ENCODE results near the gene CYP4F3.

The CYP4F3 gene

GRCh38 chr19:15613338-15613737, 27.4 kb upstream of the CYP4F3 start:
- no peak overlapping the region for H3K9ac ChIP-seq (ENCODE audit: low read length)
- no peak overlapping the region for H2AK5ac ChIP-seq (ENCODE audit: low read length, severe bottlenecking)
- no peak overlapping the region for H4K8ac ChIP-seq (ENCODE audit: low read length)
- H3K4me3 ChIP-seq (ENCODE audit: insufficient read depth in 1 of 2, low read depth in 1 of 2, low read length in 2 of 2): no peak overlapping the region
- H3K9me3 ChIP-seq (ENCODE audit: control insufficient read depth, low read length): no peaks in the 10 kb centered on the region
- H3K4ac ChIP-seq (ENCODE audit: low read depth in 1 of 2, low read length in 2 of 2): no peak overlapping the region
- H2BK5ac ChIP-seq (ENCODE audit: low read depth, low read length, poor library complexity, severe bottlenecking): no peak overlapping the region
- H3K23ac ChIP-seq (ENCODE audit: low read length in 2 of 2): no peak overlapping the region
- no peak overlapping the region for H4K91ac ChIP-seq (ENCODE audit: low read length)
- peaks cover 0 to 30% of the 10 kb centered on the region in 2 experiments for H3K27me3 ChIP-seq (ENCODE audit: control insufficient read depth in 1 of 2, insufficient read depth in 1 of 2, low read length in 2 of 2)
- H2BK120ac ChIP-seq (ENCODE audit: low read depth, low read length): no peak overlapping the region
- no peak overlapping the region for H2BK15ac ChIP-seq (ENCODE audit: low read depth, poor library complexity, severe bottlenecking)
- H3K27ac ChIP-seq (ENCODE audit: low read length, poor library complexity, severe bottlenecking): no peak overlapping the region
- H2AFZ ChIP-seq (ENCODE audit: low read depth, low read length): no peak overlapping the region
- H3K14ac ChIP-seq (ENCODE audit: low read length in 2 of 2): no peak overlapping the region
- no peaks in the 10 kb centered on the region for H3K79me1 ChIP-seq (replicated peaks; ENCODE audit: low read length, poor library complexity, severe bottlenecking)
- 100% methylated on average over 3 of the region's 3 CpGs for WGBS
- H3K36me3 ChIP-seq (ENCODE audit: control insufficient read depth in 1 of 2, insufficient read depth in 2 of 2, low read depth in 1 of 2, low read length in 2 of 2): no peaks in the 10 kb centered on the region
- no peak overlapping the region for H2BK12ac ChIP-seq (ENCODE audit: low read length in 2 of 2)
- H3K4me2 ChIP-seq (ENCODE audit: low read length, poor library complexity, severe bottlenecking): no peak overlapping the region
- no peaks in the 10 kb centered on the region for H3K4me1 ChIP-seq (ENCODE audit: control insufficient read depth, insufficient read depth, low read depth, low read length)
- no peak overlapping the region for H3K18ac ChIP-seq (ENCODE audit: low read depth in 1 of 2, low read length in 2 of 2)
- no peak for DNase-seq

GRCh38 chr19:15614507-15615379, 26.0 kb upstream of the CYP4F3 start, which contains the start of gene CYP4F8:
CYP4F8 (plus strand) TSS chr19:15615218; CDS start chr19:15615617, 399 bp downstream.
- Histone ChIP-seq H3K4me1 (ENCODE audit: control insufficient read depth, insufficient read depth, low read depth, low read length) (no peaks in the 10 kb centered on the region), H4K91ac (ENCODE audit: low read length) (no peak within 1 kb of the TSS), H2AFZ (ENCODE audit: low read depth, low read length) (no peak within 1 kb of the TSS), H3K79me1 (replicated peaks; ENCODE audit: low read length, poor library complexity, severe bottlenecking) (no peaks in the 10 kb centered on the region), H3K9ac (ENCODE audit: low read length) (no peak within 1 kb of the TSS), H2BK12ac (ENCODE audit: low read length in 2 of 2) (no peak within 1 kb of the TSS), H2BK5ac (ENCODE audit: low read depth, low read length, poor library complexity, severe bottlenecking) (no peak within 1 kb of the TSS), H3K4me2 (ENCODE audit: low read length, poor library complexity, severe bottlenecking) (no peak within 1 kb of the TSS), H2AK5ac (ENCODE audit: low read length, severe bottlenecking) (no peak within 1 kb of the TSS), H3K4ac (ENCODE audit: low read depth in 1 of 2, low read length in 2 of 2) (no peak within 1 kb of the TSS), H2BK15ac (ENCODE audit: low read depth, poor library complexity, severe bottlenecking) (no peak within 1 kb of the TSS), H2BK120ac (ENCODE audit: low read depth, low read length) (no peak within 1 kb of the TSS), H3K27ac (ENCODE audit: low read length, poor library complexity, severe bottlenecking) (no peak within 1 kb of the TSS), H3K36me3 (ENCODE audit: control insufficient read depth in 1 of 2, insufficient read depth in 2 of 2, low read depth in 1 of 2, low read length in 2 of 2) (no peaks in the 10 kb centered on the region), H3K9me3 (ENCODE audit: control insufficient read depth, low read length) (no peaks in the 10 kb centered on the region), H3K23ac (ENCODE audit: low read length in 2 of 2) (no peak within 1 kb of the TSS), H3K14ac (ENCODE audit: low read length in 2 of 2) (no peak within 1 kb of the TSS), H3K18ac (ENCODE audit: low read depth in 1 of 2, low read length in 2 of 2) (no peak within 1 kb of the TSS), H3K4me3 (ENCODE audit: insufficient read depth in 1 of 2, low read depth in 1 of 2, low read length in 2 of 2) (no peak within 1 kb of the TSS), H4K8ac (ENCODE audit: low read length) (no peak within 1 kb of the TSS), H3K27me3 (ENCODE audit: control insufficient read depth in 1 of 2, insufficient read depth in 1 of 2, low read length in 2 of 2) (peaks cover 0 to 30% of the 10 kb centered on the region in 2 experiments)
- no peak for DNase-seq
- 47% methylated on average over 8 of the region's 8 CpGs for WGBS

- Histone ChIP-seq H3K27me3 (ENCODE audit: control insufficient read depth in 1 of 2, insufficient read depth in 1 of 2, low read length in 2 of 2) (peaks cover 0 to 30% of the 10 kb centered on the region in 2 experiments), H2AK5ac (ENCODE audit: low read length, severe bottlenecking) (no peak overlapping the region), H3K14ac (ENCODE audit: low read length in 2 of 2) (no peak overlapping the region), H4K91ac (ENCODE audit: low read length) (no peak overlapping the region), H3K79me1 (replicated peaks; ENCODE audit: low read length, poor library complexity, severe bottlenecking) (no peaks in the 10 kb centered on the region), H3K23ac (ENCODE audit: low read length in 2 of 2) (no peak overlapping the region), H3K36me3 (ENCODE audit: control insufficient read depth in 1 of 2, insufficient read depth in 2 of 2, low read depth in 1 of 2, low read length in 2 of 2) (no peaks in the 10 kb centered on the region), H3K18ac (ENCODE audit: low read depth in 1 of 2, low read length in 2 of 2) (no peak overlapping the region), H3K4me3 (ENCODE audit: insufficient read depth in 1 of 2, low read depth in 1 of 2, low read length in 2 of 2) (no peak overlapping the region), H2BK5ac (ENCODE audit: low read depth, low read length, poor library complexity, severe bottlenecking) (no peak overlapping the region), H4K8ac (ENCODE audit: low read length) (no peak overlapping the region), H2BK12ac (ENCODE audit: low read length in 2 of 2) (no peak overlapping the region), H2AFZ (ENCODE audit: low read depth, low read length) (no peak overlapping the region), H3K4me2 (ENCODE audit: low read length, poor library complexity, severe bottlenecking) (no peak overlapping the region), H3K9me3 (ENCODE audit: control insufficient read depth, low read length) (no peaks in the 10 kb centered on the region), H3K9ac (ENCODE audit: low read length) (no peak overlapping the region), H3K4ac (ENCODE audit: low read depth in 1 of 2, low read length in 2 of 2) (no peak overlapping the region), H3K27ac (ENCODE audit: low read length, poor library complexity, severe bottlenecking) (no peak overlapping the region), H3K4me1 (ENCODE audit: control insufficient read depth, insufficient read depth, low read depth, low read length) (no peaks in the 10 kb centered on the region), H2BK120ac (ENCODE audit: low read depth, low read length) (no peak overlapping the region), H2BK15ac (ENCODE audit: low read depth, poor library complexity, severe bottlenecking) (no peak overlapping the region)
- WGBS: 72% methylated on average over 12 of the region's 14 CpGs
- no peak for DNase-seq
Observed at GRCh38 chr19:15615526-15615925, 25.2 kb upstream of the CYP4F3 start.

GRCh38 chr19:15616183-15616582, 24.5 kb upstream of the CYP4F3 start:
- H2BK15ac ChIP-seq (ENCODE audit: low read depth, poor library complexity, severe bottlenecking): no peak overlapping the region
- no peak overlapping the region for H3K4ac ChIP-seq (ENCODE audit: low read depth in 1 of 2, low read length in 2 of 2)
- H3K23ac ChIP-seq (ENCODE audit: low read length in 2 of 2): no peak overlapping the region
- H3K79me1 ChIP-seq (replicated peaks; ENCODE audit: low read length, poor library complexity, severe bottlenecking): no peaks in the 10 kb centered on the region
- H3K36me3 ChIP-seq (ENCODE audit: control insufficient read depth in 1 of 2, insufficient read depth in 2 of 2, low read depth in 1 of 2, low read length in 2 of 2): no peaks in the 10 kb centered on the region
- H3K4me1 ChIP-seq (ENCODE audit: control insufficient read depth, insufficient read depth, low read depth, low read length): no peaks in the 10 kb centered on the region
- H2BK5ac ChIP-seq (ENCODE audit: low read depth, low read length, poor library complexity, severe bottlenecking): no peak overlapping the region
- no peak overlapping the region for H2BK120ac ChIP-seq (ENCODE audit: low read depth, low read length)
- no peak overlapping the region for H4K8ac ChIP-seq (ENCODE audit: low read length)
- H3K27ac ChIP-seq (ENCODE audit: low read length, poor library complexity, severe bottlenecking): no peak overlapping the region
- no peak overlapping the region for H4K91ac ChIP-seq (ENCODE audit: low read length)
- H2BK12ac ChIP-seq (ENCODE audit: low read length in 2 of 2): no peak overlapping the region
- no peak overlapping the region for H2AFZ ChIP-seq (ENCODE audit: low read depth, low read length)
- H3K27me3 ChIP-seq (ENCODE audit: control insufficient read depth in 1 of 2, insufficient read depth in 1 of 2, low read length in 2 of 2): peaks cover 0 to 26% of the 10 kb centered on the region in 2 experiments
- no peak overlapping the region for H3K9ac ChIP-seq (ENCODE audit: low read length)
- H3K9me3 ChIP-seq (ENCODE audit: control insufficient read depth, low read length): no peaks in the 10 kb centered on the region
- H3K14ac ChIP-seq (ENCODE audit: low read length in 2 of 2): no peak overlapping the region
- H3K4me2 ChIP-seq (ENCODE audit: low read length, poor library complexity, severe bottlenecking): no peak overlapping the region
- no peak for DNase-seq
- WGBS: 89% methylated on average over 4 of the region's 4 CpGs
- H3K4me3 ChIP-seq (ENCODE audit: insufficient read depth in 1 of 2, low read depth in 1 of 2, low read length in 2 of 2): no peak overlapping the region
- H2AK5ac ChIP-seq (ENCODE audit: low read length, severe bottlenecking): no peak overlapping the region
- H3K18ac ChIP-seq (ENCODE audit: low read depth in 1 of 2, low read length in 2 of 2): no peak overlapping the region
